GM18951 (cell line): ENCODE results near the gene NME4.
"Not testable (repeated sequence)": the region's sequence is repeated elsewhere in the genome, so short reads cannot be mapped to it uniquely, and the experiment has no call there.

Experiments
- POLR2A ChIP-seq: IDR thresholded peaks from 4 replicates; pipeline ENCODE4 v1.6.1; 2011; ENCODE audit warnings: mild to moderate bottlenecking; ENCODE audit not compliant: insufficient read length, insufficient read depth; ENCODE audit errors: extremely low read depth
- in situ Hi-C: fragments of 300-500 bp; cut with MboI; formaldehyde crosslinking; loops from one replicate; pipeline ENCODE4 v1.12.0; 2022; ENCODE audit warnings: low sequenced_read_pairs, mixed read lengths, inconsistent platforms; ENCODE audit not compliant: unreplicated experiment

The NME4 gene

GRCh38 chr16:377419-377951 lies 19.5 kb upstream of the NME4 start:
- no peak for TF ChIP-seq POLR2A
- in situ Hi-C loops: no loop called here

- in situ Hi-C loops: not testable (repeated sequence)
Measured at GRCh38 chr16:378113-378820, 18.7 kb upstream of the NME4 start.

GRCh38 chr16:378821-379182 lies 18.2 kb upstream of the NME4 start:
- no peak for TF ChIP-seq POLR2A
- in situ Hi-C loops: no loop called here

- in situ Hi-C loops: no loop called here
- TF ChIP-seq POLR2A: no peak
Measured at GRCh38 chr16:379183-379960, 17.6 kb upstream of the NME4 start.

GRCh38 chr16:379961-380761 lies 16.8 kb upstream of the NME4 start:
- in situ Hi-C loops: no loop called here
- no peak for TF ChIP-seq POLR2A

- in situ Hi-C loops: no loop called here
- no peak for TF ChIP-seq POLR2A
Measured at GRCh38 chr16:380762-381011, 16.3 kb upstream of the NME4 start.

- TF ChIP-seq POLR2A: no peak
- in situ Hi-C loops: no loop called here
Measured at GRCh38 chr16:381012-381788, 15.8 kb upstream of the NME4 start.

- peak; percentile 84 for TF ChIP-seq POLR2A
- in situ Hi-C loops: no loop called here
Measured at GRCh38 chr16:381789-382717, 14.9 kb upstream of the NME4 start, which contains the start of gene PGAP6. Gene PGAP6, minus strand, starts transcription at chr16:381978. Its CDS starts 157 bp downstream, at chr16:381821.

- peak; percentile 57 for TF ChIP-seq POLR2A
- in situ Hi-C loops: no loop called here
Measured at GRCh38 chr16:383326-384051, 13.5 kb upstream of the NME4 start.

GRCh38 chr16:386641-387156 lies 10.3 kb upstream of the NME4 start:
- in situ Hi-C loops: no loop called here
- TF ChIP-seq POLR2A: no peak

GRCh38 chr16:387761-388666 lies 9.0 kb upstream of the NME4 start:
- in situ Hi-C loops: not testable (repeated sequence)
